ENCODE results near the gene IMPDH1.
A peak's percentile ranks its signal among the peaks of the same experiment; 100 is the strongest.

Gene IMPDH1

GRCh38 chr7:128352636-128353035 lies 57.1 kb downstream of the IMPDH1 start:
- no peak for DNase-seq (ENCODE audit: low read depth)
- H3K4me3 ChIP-seq (ENCODE audit: low read depth, low read length): no peak overlapping the region
- in situ Hi-C loops (cut with HindIII; ENCODE audit: low sequenced_read_pairs): no loop called here
- TF ChIP-seq, protein P1, sequence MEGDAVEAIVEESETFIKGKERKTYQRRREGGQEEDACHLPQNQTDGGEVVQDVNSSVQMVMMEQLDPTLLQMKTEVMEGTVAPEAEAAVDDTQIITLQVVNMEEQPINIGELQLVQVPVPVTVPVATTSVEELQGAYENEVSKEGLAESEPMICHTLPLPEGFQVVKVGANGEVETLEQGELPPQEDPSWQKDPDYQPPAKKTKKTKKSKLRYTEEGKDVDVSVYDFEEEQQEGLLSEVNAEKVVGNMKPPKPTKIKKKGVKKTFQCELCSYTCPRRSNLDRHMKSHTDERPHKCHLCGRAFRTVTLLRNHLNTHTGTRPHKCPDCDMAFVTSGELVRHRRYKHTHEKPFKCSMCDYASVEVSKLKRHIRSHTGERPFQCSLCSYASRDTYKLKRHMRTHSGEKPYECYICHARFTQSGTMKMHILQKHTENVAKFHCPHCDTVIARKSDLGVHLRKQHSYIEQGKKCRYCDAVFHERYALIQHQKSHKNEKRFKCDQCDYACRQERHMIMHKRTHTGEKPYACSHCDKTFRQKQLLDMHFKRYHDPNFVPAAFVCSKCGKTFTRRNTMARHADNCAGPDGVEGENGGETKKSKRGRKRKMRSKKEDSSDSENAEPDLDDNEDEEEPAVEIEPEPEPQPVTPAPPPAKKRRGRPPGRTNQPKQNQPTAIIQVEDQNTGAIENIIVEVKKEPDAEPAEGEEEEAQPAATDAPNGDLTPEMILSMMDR (IDR thresholded peaks at IDR 0.05; ENCODE audit: low read depth, low read length, missing control alignments): no peak

DNA sequence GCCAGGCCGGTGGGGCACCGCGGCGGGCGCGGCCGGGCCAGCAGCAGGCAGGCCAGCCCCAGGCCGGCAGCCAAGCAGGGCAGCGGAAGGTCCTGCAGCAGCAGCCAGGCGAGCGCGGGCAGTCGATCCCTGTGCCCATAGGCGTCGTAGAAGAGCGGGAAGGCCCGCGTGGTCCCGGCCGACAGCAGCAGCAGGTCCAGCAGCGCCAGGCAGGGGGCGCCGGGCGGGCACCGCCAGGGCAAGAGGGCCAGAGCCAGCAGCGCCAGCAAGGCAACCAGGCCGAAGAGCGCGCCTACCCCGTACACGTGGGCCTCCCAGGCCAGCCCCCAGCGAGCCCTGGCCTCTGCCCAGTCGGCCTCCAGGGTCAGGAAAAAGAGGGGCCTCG lies 57.6 kb downstream of the IMPDH1 start:
- TF ChIP-seq, protein P1 (IDR thresholded peaks at IDR 0.05; ENCODE audit: low read depth, low read length, missing control alignments): peak; percentile 48
- in situ Hi-C loops (cut with HindIII; ENCODE audit: low sequenced_read_pairs): no loop called here
- H3K4me3 ChIP-seq (ENCODE audit: low read depth, low read length): no peak overlapping the region
- no peak for DNase-seq (ENCODE audit: low read depth)

DNA sequence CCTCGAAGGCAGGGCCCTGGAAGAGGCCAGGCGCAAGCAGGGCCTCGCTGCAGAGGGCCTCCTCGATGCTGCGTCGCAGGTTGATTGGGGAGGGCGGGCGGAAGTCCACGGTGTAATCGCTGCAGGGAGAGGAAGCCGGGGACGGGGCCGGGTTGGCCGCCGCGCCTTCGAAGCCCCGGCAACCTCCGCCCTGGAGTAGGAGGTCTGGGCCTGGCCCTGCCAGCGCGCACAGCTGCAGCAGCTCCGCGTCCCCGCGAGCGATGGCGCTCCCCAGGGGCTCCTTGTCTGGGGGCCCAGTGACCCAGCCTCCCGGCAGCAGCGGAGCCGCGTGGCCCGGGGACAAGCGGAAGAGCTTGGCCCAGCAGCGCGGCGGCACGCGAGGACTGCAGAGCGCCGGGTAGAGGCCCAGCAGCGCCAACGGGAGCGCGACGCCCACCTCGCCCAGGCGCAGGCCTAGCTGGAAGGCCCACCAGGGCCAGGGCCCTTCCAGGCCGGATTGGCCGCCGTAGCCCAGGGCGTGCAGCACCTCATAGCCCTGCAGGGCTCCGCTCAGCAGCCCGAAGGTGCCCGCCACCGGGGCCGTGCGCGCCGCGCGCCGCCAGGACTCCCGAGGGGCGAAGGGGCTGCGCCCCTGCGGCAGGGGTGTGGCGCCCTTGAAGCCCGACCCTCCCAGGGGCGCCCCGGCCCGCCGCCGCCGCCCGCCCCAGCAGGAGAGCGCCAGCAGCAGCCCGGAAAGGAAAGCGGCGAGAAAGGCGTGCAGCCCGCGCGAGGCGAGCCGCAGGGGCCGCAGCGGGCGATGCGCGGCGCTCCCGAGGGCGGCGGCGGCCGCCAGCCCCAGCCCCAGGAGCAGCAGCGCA lies 58.3 kb downstream of the IMPDH1 start:
- H3K4me3 ChIP-seq (ENCODE audit: low read depth, low read length): no peak overlapping the region

GRCh38 chr7:128350708-128351295 lies 59.0 kb downstream of the IMPDH1 start:
- TF ChIP-seq, protein P1 (IDR thresholded peaks at IDR 0.05; ENCODE audit: low read depth, low read length, missing control alignments): no peak
- no peak overlapping the region for H3K4me3 ChIP-seq (ENCODE audit: low read depth, low read length)
- in situ Hi-C loops (cut with HindIII; ENCODE audit: low sequenced_read_pairs): no loop called here
- no peak for DNase-seq (ENCODE audit: low read depth)

More for the DNA sequence above, 58.3 kb downstream of the IMPDH1 start:
- TF ChIP-seq, protein P1 (IDR thresholded peaks at IDR 0.05; ENCODE audit: low read depth, low read length, missing control alignments): no peak
- in situ Hi-C loops (cut with HindIII; ENCODE audit: low sequenced_read_pairs): no loop called here
- DNase-seq (ENCODE audit: low read depth): no peak

- TF ChIP-seq, protein P1 (IDR thresholded peaks at IDR 0.05; ENCODE audit: low read depth, low read length, missing control alignments): no peak
- no peak for DNase-seq (ENCODE audit: low read depth)
- in situ Hi-C loops (cut with HindIII; ENCODE audit: low sequenced_read_pairs): no loop called here
- H3K4me3 ChIP-seq (ENCODE audit: low read depth, low read length): no peak overlapping the region
Measured at GRCh38 chr7:128349466-128349825, 60.3 kb downstream of the IMPDH1 start.

- no peak for DNase-seq (ENCODE audit: low read depth)
- TF ChIP-seq, protein P1 (IDR thresholded peaks at IDR 0.05; ENCODE audit: low read depth, low read length, missing control alignments): peak; percentile 71
- no peak overlapping the region for H3K4me3 ChIP-seq (ENCODE audit: low read depth, low read length)
- in situ Hi-C loops (cut with HindIII; ENCODE audit: low sequenced_read_pairs): no loop called here
Measured at GRCh38 chr7:128347647-128348097, 62.1 kb downstream of the IMPDH1 start.

Measured in astrocyte of the cerebellum (primary cell).